CD14-positive monocyte (primary cell): Measurements from ENCODE around the gene MAST4. TPM values are rescaled to one million over a fixed set of nuclear protein-coding genes. Genes with fewer than 3 reads are reported as not detected.
A peak's percentile ranks its signal among the peaks of the same experiment; 100 is the strongest.

Source experiments
- DNase-seq, 3 donors: peaks; one replicate each; pipeline ENCODE4 v3.0.0-alpha.2; 2011 to 2022
- H2AFZ ChIP-seq: 2 replicates; pipeline ENCODE4 v1.6.0; 2012; ENCODE audit warnings: mild to moderate bottlenecking, low read depth, low read length, inconsistent platforms; ENCODE audit not compliant: insufficient read depth, poor library complexity, severe bottlenecking
- H3K27ac ChIP-seq, 2 donors: 1 replicate in 1 of 2; 2 replicates in 1 of 2; pipeline ENCODE4 v1.5.1; 2012 to 2013; ENCODE audit warnings: low read length in 2 of 2, control low read depth in 1 of 2, inconsistent platforms in 1 of 2, low read depth in 1 of 2, mild to moderate bottlenecking in 1 of 2
- H3K27me3 ChIP-seq, 2 donors: one replicate each; pipeline versions ENCODE4 v1.6.0 to v1.6.1; 2011 to 2013; ENCODE audit warnings: low read length in 2 of 2; ENCODE audit not compliant: control insufficient read depth in 2 of 2, insufficient read depth in 2 of 2
- H3K36me3 ChIP-seq, 2 donors: replicated peaks in 1 of 2; 1 replicate in 1 of 2; 2 replicates in 1 of 2; pipeline versions ENCODE4 v1.5.1 to v1.6.1; 2012 to 2013; ENCODE audit warnings: low read length in 2 of 2, control low read depth in 1 of 2, inconsistent platforms in 1 of 2, mild to moderate bottlenecking in 1 of 2; ENCODE audit not compliant: insufficient read depth in 2 of 2, control insufficient read depth in 1 of 2
- H3K4me1 ChIP-seq, 2 donors: 1 replicate in 1 of 2; 2 replicates in 1 of 2; pipeline versions ENCODE4 v1.5.1 to v1.6.1; 2012 to 2013; ENCODE audit warnings: low read length in 2 of 2, control low read depth in 1 of 2, inconsistent platforms in 1 of 2, mild to moderate bottlenecking in 1 of 2, moderate library complexity in 1 of 2; ENCODE audit not compliant: insufficient read depth in 2 of 2, control insufficient read depth in 1 of 2
- H3K4me2 ChIP-seq: replicated peaks from 2 replicates; pipeline ENCODE3; 2012; ENCODE audit warnings: low read length, moderate library complexity, mild to moderate bottlenecking; ENCODE audit not compliant: poor library complexity, severe bottlenecking; ENCODE audit errors: extremely low read depth
- H3K4me3 ChIP-seq, 3 experiments: fragments of 200-600 bp in 1 of 3; sonication (generic) in 1 of 3; replicated peaks in 1 of 3; 1 replicate in 2 of 3; 2 replicates in 1 of 3; pipeline ENCODE4 v1.5.1; 2011 to 2013; ENCODE audit warnings: low read length in 3 of 3, mild to moderate bottlenecking in 3 of 3, control low read depth in 2 of 3, low read depth in 2 of 3, inconsistent platforms in 1 of 3, moderate library complexity in 1 of 3
- H3K79me2 ChIP-seq: 2 replicates; pipeline ENCODE4 v1.6.0; 2012; ENCODE audit warnings: mild to moderate bottlenecking, control low read depth, inconsistent platforms, low read length, moderate library complexity; ENCODE audit not compliant: insufficient read depth
- H3K9ac ChIP-seq: 2 replicates; pipeline ENCODE4 v1.6.0; 2017; ENCODE audit warnings: low read length, mild to moderate bottlenecking; ENCODE audit not compliant: insufficient read depth, poor library complexity, severe bottlenecking
- H3K9me3 ChIP-seq, 2 donors: replicated peaks in 1 of 2; 1 replicate in 1 of 2; 2 replicates in 1 of 2; pipeline versions ENCODE4 v1.5.1 to v1.6.1; 2012 to 2013; ENCODE audit warnings: low read length in 2 of 2, control low read depth in 1 of 2; ENCODE audit not compliant: control insufficient read depth in 1 of 2, insufficient read depth in 1 of 2
- H4K20me1 ChIP-seq: 2 replicates; pipeline ENCODE4 v1.6.0; 2012; ENCODE audit warnings: mild to moderate bottlenecking, low read length, control low read depth, moderate library complexity; ENCODE audit not compliant: insufficient read depth
- H3K27ac Mint-ChIP-seq, 7 donors: one replicate each; pipeline ENCODE4 v1.8.0; 2020; ENCODE audit warnings: mild to moderate bottlenecking in 7 of 7, mixed read lengths in 7 of 7, moderate library complexity in 6 of 7, inconsistent platforms in 2 of 7
- H3K27me3 Mint-ChIP-seq, 3 donors: one replicate each; pipeline ENCODE4 v1.8.0; 2021 to 2022; ENCODE audit warnings: low read depth in 3 of 3, mild to moderate bottlenecking in 3 of 3, mixed read lengths in 3 of 3, moderate library complexity in 3 of 3, inconsistent platforms in 1 of 3
- H3K36me3 Mint-ChIP-seq, 2 donors: one replicate each; pipeline ENCODE4 v1.8.0; 2020; ENCODE audit warnings: mixed read lengths in 2 of 2, inconsistent platforms in 1 of 2, mild to moderate bottlenecking in 1 of 2
- H3K4me1 Mint-ChIP-seq: one replicate; pipeline ENCODE4 v1.8.0; 2020; ENCODE audit warnings: mild to moderate bottlenecking, mixed read lengths
- H3K4me3 Mint-ChIP-seq, 2 donors: one replicate each; pipeline ENCODE4 v1.8.0; 2020; ENCODE audit warnings: mild to moderate bottlenecking in 2 of 2, mixed read lengths in 2 of 2, moderate library complexity in 1 of 2
- H3K9me3 Mint-ChIP-seq, 7 donors: one replicate each; pipeline ENCODE4 v1.8.0; 2020 to 2022; ENCODE audit warnings: mixed read lengths in 7 of 7, mild to moderate bottlenecking in 6 of 7, moderate library complexity in 6 of 7, inconsistent platforms in 2 of 7
- CTCF ChIP-seq: fragments of 200-600 bp; IDR thresholded peaks from one replicate; pipeline ENCODE4 v1.8.0; 2022; ENCODE audit warnings: antibody characterized with exemption, mild to moderate bottlenecking
- WGBS: methylation state at CpG from one replicate; pipeline ENCODE4 v1.1.5; 2013; ENCODE audit warnings: missing lambda C conversion rate; ENCODE audit not compliant: insufficient coverage; 5-methylcytosine and 5-hydroxymethylcytosine counted together
- intact Hi-C, 2 donors: fragments of 100-400 bp; cut with micrococcal nuclease; formaldehyde crosslinking; loops; one replicate each; pipeline versions ENCODE4 v1.15.0 to v1.15.1; 2023
- polyA plus RNA-seq, 3 donors: library from polyadenylated mRNA; depleted of rRNA in 1 of 3; unstranded in 2 of 3; stranded (reverse) in 1 of 3; fragments of 300-500 nt in 2 of 3; fragments of >200 nt in 1 of 3; fragmentation: Illumina TruSeq in 2 of 3; gene quantifications; 1 replicate in 2 of 3; 2 replicates in 1 of 3; pipeline ENCODE4 v1.2.3, GENCODE V29; 2012 to 2021

Gene MAST4
- polyA plus RNA-seq, 3 donors, result 0.03 to 0.24 TPM; not detected in 1

- intact Hi-C loops, result no loop called here
- Histone ChIP-seq H3K4me3 (no peak overlapping the region), H3K27me3 (no peaks in the 10 kb centered on the region), H3K79me2 (no peaks in the 10 kb centered on the region), H3K36me3 (no peaks in the 10 kb centered on the region), H4K20me1 (no peaks in the 10 kb centered on the region), H3K9ac (no peak overlapping the region), H3K4me1 (no peaks in the 10 kb centered on the region), H3K9me3 (no peaks in the 10 kb centered on the region), H3K27ac (no peak overlapping the region), H3K4me2 (no peak overlapping the region), H2AFZ (no peak overlapping the region)
- Mint-ChIP-seq H3K36me3 (no peaks in the 10 kb centered on the region), H3K4me3 (no peak overlapping the region), H3K4me1 (no peaks in the 10 kb centered on the region), H3K27me3 (peaks cover 0 to 4% (median 1%) of the 10 kb centered on the region in 3 donors), H3K27ac (no peak overlapping the region), H3K9me3 (no peaks in the 10 kb centered on the region)
- 100% methylated on average over 3 of the region's 3 CpGs for WGBS
- no peak for TF ChIP-seq CTCF
- DNase-seq, result no peak
Measured at GRCh38 chr5:66894480-66895240, 298.5 kb downstream of the MAST4 start.

GRCh38 chr5:66896171-66896570 lies 300.0 kb downstream of the MAST4 start:
- H3K36me3 Mint-ChIP-seq, result no peaks in the 10 kb centered on the region
- H4K20me1 ChIP-seq, result no peaks in the 10 kb centered on the region
- H3K36me3 ChIP-seq, result no peaks in the 10 kb centered on the region
- no peak overlapping the region for H3K4me2 ChIP-seq
- H3K9me3 Mint-ChIP-seq, result no peaks in the 10 kb centered on the region
- no peak overlapping the region for H3K4me3 Mint-ChIP-seq
- no peaks in the 10 kb centered on the region for H3K4me1 Mint-ChIP-seq
- H3K27me3 ChIP-seq, result no peaks in the 10 kb centered on the region
- H3K27me3 Mint-ChIP-seq, result peaks cover 0 to 4% (median 1%) of the 10 kb centered on the region in 3 donors
- peak in 1 of 3 donors; percentile 41 for DNase-seq
- H3K27ac ChIP-seq, result no peak overlapping the region
- no peaks in the 10 kb centered on the region for H3K4me1 ChIP-seq
- no peak overlapping the region for H3K4me3 ChIP-seq
- WGBS, result no CpG with 5 or more reads among the region's 4 CpGs
- intact Hi-C loops, result no loop called here
- H3K27ac Mint-ChIP-seq, result no peak overlapping the region
- no peak for TF ChIP-seq CTCF
- no peak overlapping the region for H2AFZ ChIP-seq
- no peak overlapping the region for H3K9ac ChIP-seq
- no peaks in the 10 kb centered on the region for H3K9me3 ChIP-seq
- no peaks in the 10 kb centered on the region for H3K79me2 ChIP-seq
